DMS53 treated with DMSO at 0.1 percent for 48 hours (cell line): ENCODE data around the gene ZNF385C.
"Not testable (repeated sequence)": the region's sequence is repeated elsewhere in the genome, so short reads cannot be mapped to it uniquely, and the experiment has no call there.

Source experiments
- DNase-seq: peaks from one replicate; lab custom pipeline; 2025; ENCODE audit not compliant: unreplicated experiment; lab: John Stamatoyannopoulos, UW

The ZNF385C gene

DNA sequence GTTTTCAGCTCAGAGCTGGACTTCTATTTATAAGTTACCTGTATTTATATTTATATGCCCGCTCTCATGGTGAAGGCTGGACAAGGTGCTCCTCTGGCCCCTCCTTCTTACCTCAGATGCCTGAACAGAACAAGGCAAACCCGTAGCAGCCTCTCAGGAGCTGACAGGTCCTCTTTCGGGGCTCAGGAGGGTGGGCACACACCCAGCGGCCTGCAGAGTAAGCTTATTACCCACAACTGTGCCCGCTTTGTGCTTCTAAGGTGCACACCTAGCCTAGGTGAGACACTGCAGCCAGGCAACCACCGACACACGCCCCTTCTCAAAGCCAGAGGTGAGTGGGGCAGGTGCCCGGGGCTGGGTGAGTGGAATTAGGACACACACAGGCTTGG is 73.1 kb downstream of the ZNF385C start:
- no peak for DNase-seq

DNA sequence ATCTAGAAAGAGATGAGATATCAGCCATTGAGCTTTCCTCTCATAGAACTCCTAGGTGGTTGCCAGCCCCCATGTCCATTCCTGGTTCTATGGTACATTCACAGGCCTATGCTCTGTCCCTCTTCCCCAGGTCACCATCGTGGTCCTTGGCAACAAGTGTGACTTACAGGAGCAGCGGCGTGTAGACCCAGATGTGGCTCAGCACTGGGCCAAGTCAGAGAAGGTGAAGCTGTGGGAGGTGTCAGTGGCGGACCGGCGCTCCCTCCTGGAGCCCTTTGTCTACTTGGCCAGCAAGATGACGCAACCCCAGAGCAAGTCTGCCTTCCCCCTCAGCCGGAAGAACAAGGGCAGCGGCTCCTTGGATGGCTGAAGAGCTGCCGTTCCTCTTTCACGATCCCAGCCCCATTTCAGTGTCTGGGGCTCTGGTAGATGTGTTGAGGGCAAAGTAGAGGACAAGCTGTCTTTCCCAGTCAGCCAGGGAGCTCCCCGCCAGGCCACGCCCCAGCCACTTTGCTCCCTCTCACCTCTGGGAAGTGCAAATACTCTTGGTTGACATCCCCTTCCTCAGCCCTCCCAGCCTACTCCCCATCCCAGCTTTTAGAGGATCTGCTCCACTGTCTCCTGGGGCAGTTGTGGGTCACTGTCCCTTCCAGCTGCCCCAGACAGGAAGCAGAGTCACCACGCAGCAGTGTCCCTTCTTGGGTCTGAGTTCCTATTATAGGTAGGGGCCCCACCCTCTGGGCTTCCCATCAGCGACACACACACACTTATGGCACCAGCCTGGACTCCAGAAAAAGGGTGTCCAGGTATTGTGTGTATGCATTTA is 74.5 kb downstream of the ZNF385C start:
- DNase-seq = no peak

DNA sequence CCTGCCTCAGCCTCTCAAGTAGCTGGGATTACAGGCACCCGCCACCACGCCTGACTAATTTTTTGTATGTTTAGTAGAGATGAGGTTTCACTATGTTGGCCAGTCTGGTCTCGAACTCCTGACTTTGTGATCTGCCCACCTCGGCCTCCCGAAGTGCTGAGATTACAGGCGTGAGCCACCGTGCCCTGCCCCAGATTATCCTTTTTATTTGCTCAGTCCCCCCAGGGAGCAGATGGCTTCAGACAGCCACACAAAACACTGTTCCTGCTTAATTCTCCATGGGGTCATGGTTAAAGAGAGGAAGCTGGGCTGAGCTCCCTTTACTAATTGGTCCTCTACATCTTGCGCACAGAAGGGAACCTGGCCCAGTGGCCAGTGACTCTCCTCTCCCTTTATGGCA is 77.4 kb downstream of the ZNF385C start:
- DNase-seq = not testable (repeated sequence)

DNA sequence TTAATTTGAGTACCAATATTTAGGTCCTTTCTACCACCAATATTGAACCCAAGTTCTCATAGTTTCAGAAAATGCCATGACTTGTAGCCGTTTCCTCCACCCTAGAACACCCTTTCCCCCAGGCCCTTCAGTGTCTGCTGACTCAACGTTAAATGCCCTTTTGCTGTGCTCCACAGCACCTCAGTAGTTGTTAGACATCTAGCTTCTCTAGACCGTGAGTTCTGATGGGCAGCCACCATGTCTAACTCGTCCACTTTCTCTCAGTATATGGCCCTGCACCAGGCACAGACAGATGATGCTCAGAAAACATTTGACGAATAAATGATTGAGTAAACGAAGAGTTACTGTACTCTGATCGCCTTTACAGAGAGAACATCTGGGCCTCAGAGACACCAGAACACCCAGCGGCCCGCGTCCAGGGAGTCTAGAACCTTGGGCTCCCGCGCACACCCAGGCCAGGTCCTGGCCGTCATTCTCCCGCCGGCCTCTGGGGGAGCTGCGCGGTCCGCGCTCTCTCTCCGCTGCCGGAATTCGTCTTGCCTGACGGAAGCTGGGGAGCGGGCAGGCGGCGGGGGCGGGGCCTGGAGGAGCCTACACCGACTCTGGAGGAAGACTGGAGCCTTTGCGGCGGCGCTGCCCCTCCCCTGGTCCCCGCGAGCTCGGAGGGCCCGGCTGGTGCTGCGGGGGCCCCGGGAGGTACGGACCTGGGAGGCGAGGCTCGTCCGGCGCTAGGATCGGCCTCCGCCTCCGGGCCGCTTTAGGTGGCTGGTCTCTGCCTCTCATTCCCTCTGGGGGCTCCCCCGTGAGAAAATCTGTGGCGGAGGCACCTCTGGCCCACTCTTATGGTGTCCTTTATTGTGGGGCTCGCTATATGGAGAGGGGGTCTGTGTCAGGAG is 78.5 kb downstream of the ZNF385C start, which contains the start of gene NKIRAS2:
Gene NKIRAS2, plus strand, starts transcription at position 582 of the 896 bp plus-strand sequence. CDS start 1,488 bp downstream, outside the sequence.
- peak; percentile 72 for DNase-seq

DNA sequence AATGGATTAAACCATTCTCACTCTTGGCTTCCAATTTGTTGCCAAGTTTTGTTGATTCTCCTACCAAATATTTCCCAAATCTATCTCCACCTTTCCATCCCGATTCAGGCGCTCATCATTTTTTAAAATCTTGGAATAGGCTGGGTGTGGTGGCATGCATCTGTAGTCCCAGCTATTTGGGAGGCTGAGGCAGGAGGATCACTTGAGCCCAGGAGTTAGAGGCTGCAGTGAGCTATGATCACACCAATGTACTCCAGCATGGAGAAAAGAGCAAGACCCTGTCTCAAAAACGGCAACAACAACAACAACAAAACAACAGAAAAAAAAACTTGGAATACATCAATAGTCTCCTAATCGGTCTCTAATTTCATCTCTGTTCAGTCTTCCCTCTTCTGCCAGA is 79.3 kb downstream of the ZNF385C start:
- no peak for DNase-seq

DNA sequence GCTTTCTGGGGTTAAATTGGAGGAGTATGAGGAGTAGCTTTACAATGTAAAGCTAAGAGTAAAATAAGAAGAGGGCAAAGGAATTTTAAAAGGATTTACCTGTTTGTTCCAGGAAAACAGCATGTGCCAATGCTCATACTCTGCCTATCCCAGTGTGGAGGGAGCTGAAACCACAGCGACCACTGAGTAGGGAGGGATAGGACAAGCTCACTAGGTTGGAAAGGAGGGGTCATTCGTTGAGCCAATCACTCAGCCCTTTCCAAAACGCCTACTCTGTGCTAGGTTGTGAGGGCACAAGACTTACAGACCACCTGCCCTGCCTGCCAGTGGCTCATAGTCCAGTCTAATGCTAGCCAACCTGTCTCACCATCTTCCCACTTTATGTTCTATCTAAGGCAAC is 79.9 kb downstream of the ZNF385C start:
- DNase-seq = no peak

DNA sequence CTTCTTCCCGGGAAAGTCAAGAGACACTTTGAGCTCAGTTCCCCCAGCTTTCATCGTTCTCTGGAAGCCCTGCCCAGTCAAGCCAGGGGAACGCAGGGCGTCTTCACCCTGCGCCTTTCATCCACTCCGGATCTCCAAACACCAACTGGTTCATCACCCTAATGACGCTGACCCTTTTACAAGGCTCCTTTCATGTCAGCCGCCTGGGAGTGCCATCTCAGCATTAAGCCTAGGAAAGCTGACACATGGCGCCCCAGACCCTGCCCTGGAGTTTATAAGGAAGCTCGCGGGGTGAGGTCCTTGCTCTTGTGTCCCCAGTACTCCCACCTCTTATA is 80.4 kb downstream of the ZNF385C start:
- DNase-seq = no peak

DNA sequence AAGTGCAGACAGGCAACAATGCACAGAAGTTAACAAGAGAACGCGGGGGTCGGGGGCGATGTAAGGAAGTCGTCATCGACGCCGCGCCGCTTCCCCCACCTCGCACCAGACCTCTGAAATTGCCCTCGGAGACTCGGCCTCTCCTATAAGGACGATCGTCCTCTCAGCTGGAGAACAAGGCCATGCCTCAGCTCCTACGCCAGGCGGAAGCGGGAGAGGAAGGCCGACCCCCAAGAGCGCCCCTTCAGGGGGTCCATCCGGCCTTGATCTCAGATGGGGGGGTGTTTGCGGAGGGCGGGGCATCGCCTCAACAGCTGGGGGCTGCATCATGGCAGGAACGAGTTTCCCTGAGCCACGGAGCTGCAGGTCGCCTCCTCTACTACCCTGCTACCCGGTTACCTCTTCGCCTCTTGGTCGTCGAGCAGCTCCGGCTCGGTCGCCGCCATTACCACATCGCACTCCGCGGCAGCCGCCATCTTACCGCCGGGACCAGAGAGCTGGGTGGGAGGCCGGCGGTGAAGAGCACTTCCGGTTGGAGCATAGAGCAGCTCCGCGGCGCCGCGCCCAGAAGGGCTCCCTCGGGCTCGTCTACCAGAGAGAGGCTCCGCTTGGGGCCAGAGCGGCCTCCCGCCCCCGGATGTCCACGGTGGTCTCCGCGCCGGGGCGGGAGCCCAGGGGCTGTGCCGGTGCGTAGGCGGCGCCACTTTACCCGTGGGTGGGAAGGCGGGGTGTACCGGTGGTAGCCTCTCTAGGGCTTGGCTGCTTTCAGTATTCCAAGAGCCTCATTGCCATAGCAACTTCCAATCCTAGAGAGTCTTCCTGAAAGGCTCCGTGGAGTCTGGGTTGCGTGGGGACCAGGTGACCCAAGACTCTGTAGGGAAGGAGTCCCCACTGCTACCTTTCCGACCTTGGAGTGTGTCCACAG is 81.1 kb downstream of the ZNF385C start, which contains the start of gene DNAJC7:
Gene DNAJC7, minus strand, starts transcription at position 499 of the 925 bp plus-strand sequence. Its CDS starts 23 bp downstream, at position 476.
- DNase-seq = peak; percentile 77

DNA sequence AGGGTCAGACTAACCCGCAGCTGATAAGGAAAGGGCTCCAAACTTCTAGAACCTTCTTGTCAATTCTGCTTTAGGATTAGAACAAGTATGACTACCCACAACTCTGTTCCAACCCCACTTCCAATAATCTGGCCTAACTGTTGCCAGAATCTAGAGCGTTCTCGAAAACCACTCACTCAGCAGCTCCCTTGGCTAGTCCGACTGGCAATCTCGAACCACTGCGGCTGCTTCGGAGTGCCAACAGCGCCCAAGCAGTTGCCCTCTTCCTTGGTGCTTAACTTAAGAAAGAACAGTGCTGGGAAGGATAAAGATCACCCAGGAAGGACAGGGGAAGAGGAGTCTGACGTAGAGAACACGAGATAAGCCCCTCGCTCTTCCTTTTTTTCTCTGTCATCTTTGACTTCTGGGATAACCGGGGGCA is 81.9 kb downstream of the ZNF385C start:
- DNase-seq = no peak

DNA sequence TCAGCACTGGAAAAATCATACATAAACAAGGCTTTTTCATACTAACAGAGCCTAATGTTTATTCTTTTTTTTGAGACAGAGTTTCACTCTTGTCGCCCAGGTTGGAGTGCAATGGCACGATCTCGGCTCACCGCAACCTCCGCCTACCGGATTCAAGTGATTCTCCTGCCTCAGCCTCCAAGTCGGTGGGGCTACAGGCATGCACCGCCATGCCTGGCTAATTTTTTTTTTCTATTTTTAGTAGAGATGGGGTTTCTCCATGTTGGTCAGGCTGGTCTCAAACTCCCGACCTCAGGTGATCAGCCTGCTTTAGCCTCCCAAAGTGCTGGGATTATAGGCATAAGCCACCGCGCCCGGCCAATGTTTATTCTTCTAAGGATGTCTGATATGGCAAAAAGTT is 84.5 kb downstream of the ZNF385C start:
- not testable (repeated sequence) for DNase-seq

DNA sequence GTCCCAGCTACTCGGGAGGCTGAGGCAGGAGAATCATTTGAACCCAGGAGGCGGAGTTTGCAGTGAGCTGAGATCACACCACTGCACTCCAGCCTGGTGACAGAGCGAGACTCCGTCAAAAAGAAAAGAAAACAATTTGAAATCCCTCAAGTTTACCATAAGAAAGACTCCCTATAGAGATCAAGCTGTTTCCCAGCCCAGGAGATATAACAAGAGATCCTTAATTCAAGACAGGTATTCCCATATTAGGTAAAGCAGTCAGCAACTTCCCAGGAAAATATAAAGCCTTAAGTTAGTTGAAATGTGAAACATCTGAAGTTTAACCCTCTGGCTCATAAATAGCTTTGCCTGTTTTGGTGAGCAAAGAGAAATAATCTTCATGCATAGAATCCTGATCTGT is 85.9 kb downstream of the ZNF385C start:
- not testable (repeated sequence) for DNase-seq

DNA sequence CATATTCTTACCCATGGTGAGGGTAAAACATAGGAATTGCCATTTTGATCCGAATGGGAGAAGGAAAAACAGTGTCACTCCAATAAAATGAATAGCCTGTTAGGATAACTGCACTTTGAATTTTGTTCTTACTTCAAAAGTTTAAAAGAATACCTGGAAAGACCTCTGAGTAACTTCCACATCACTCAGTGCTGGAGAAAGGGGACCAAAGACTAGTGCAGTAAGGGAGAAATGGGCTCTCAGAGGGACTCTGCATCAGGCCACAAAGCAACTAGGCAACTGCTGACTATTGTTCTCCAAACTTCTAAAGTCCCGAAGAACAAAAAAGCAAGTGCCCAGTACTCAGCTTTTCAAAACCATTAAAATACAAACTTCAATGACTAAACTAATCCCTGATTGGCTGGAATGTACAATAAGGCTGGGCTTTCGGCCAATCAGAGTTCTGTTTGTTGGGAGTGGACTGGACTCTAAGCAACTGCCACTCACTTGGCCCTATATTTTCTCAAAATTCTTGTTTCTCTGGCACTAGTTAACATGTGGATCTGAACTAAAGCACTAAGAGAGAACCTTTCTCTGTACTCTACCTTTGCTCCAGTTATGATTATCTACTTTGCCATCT is 87.3 kb downstream of the ZNF385C start:
- no peak for DNase-seq

DNA sequence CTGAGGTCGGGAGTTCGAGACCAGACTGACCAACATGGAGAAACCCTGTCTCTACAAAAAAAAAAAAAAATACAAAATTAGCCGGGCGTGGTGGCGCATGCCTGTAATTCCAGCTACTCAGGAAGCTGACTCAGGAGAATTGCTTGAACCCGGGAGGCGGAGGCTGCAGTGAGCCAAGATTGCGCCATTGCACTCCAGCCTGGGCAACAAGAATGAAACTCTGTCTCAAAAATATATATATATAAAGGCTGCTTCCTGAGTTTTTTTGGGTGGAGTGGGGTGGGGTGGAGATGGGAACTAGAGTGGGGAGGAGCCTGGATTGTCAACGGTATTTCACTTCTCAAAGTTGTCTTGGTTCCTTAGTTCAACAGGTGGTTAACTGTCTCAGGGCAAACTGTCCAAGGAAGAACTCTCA is 88.0 kb downstream of the ZNF385C start:
- DNase-seq = not testable (repeated sequence)

DNA sequence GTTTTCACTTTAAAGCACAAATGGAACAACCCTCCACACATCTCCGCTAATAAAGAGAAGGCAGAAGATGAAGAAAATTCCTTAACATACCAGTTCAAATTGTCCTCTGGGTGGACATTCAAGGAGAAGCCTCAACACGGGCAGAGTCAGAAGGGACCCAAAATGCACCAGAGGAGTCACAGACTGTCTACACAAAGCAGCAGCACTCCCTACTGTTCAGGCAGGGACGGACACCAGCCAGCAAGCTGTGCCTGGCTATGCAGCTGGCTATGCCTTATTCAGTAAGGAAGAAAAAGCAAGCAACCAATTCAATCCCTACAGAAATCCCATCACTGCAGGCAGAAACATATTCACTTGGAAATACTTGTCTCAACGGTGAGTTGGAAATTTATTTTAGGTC is 89.1 kb downstream of the ZNF385C start:
- DNase-seq = no peak

DNA sequence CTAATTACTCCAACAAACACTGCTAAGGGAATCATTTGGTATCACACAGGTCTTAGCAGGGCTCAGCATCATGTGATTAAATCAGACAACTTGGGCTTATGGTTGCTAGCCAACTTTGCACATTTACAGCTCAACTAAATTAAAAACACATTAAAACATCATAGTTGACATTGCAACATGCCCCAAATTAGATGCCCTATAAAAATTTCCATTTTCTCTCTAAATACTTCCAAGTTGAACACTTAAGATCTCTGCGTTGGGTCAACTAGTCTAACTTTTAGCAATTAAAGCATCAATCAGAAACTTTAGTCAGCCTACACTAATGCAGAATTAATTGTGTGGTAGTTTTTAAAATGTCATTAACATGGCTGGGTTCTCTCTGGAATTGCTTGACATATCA is 93.1 kb downstream of the ZNF385C start:
- no peak for DNase-seq

DNA sequence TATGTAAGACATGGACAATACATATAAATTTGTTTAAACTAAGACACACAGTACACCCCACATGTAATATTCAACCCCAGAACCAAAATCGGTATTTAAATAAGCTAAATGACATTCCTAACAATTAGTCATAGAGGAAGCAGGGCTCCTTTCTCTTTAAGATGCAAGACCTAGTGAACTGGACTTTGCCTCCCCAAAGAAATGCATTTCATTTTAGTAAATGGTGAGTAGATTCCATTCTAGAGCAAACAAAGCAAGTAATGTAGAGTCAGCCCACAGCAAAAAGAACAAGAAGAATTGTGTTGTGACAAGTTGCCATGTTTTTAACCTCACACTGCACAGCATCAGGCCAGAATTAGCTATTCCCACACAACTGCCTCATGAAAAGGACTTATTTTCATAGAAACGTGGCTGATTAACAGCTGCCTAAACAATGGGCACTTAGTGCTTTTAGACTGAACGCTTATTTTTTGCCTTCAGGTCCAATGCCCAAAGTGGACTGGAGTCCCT is 95.4 kb downstream of the ZNF385C start:
- DNase-seq = no peak

DNA sequence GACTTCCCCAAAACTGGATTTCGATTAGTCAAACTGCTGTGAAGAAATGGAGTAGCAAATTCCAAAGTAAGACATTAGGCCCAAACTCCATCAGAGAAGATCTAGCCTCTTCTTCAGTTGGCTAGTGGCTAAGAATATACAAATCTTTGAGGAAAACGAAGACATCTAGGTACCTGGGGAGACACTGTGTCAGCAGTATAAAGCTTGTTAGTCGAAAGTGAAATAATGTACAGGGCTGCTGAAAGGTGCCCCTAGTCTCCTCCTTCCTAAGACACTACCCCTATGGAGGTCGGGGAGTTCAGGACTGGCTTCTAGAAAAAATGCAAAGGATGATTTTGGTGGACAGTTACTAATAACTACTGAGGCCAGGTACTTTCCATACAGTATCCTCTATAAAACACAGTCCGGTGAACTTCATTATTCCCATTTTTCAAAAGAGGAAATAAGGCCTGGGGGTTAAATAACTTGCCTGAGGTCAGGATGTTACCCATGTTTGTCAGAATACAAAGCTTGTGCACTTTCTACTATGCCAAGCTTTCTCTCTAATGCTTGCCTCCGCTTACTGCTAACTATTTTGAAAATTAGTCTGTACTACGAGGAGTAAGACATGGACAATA is 96.0 kb downstream of the ZNF385C start:
- DNase-seq = no peak

DNA sequence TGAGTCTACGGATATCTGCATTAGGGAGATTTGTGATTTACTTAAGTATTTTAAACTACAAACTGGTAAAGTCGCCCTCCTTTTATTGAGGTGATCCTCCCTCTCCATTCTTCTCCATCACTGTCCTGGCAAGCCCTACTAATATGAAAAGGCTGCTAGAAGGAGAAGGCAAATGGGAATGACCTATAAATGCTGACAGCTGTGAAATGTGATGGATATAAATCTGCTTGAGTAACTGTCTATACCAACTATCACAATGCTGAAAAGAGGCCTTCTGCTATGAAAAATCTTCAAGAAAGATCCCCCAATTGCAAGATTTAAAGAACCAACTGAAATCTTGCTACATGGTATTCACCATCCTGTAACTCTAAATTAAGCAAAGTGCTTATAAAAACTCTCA is 96.5 kb downstream of the ZNF385C start:
- DNase-seq = no peak

DNA sequence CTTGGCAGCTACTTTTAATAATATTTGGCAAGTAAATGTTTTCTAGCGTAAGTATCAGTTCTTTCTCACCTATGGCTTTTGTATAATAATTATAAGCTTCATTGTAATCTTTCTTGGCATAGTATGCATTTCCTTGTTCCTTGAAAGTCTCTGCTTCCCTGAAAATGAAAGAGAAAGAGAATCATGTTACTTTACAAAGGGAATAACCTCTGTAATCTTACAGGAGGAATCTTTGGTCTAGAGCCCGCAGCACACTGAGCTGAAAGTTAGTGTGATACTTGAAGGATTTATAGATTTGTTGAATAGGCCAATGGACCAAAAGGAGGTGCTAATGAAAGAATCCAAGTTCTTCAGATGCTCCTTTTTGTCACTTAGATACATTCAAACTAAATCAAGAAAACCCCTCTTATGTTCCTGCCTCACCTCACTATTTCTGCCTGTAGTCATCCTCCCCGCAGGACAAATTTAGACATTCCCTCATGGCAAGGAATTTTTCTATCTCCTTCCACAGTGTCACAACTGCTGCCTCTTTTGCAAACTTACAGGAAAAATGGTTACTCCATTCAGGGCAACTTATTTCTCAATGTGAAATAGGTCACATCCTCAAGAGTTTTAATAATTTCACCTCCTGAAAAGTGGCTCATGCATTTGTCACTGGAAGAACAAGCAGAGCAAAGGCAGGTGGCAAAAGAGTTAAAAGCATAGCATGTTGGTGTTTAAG is 97.7 kb downstream of the ZNF385C start:
- no peak for DNase-seq
